H9 (cell line): ENCODE measurements around the gene C2CD2. TPM values are rescaled to one million over a fixed set of nuclear protein-coding genes. Genes with fewer than 3 reads are reported as not detected.
A peak's percentile ranks its signal among the peaks of the same experiment; 100 is the strongest.

Experiments
- DNase-seq: peaks from one replicate; pipeline ENCODE4 v3.0.0-alpha.2; 2017
- H2AFZ ChIP-seq: one replicate; pipeline ENCODE4 v1.6.1; 2013; ENCODE audit warnings: mild to moderate bottlenecking, low read length, control low read depth, moderate library complexity
- H2AK5ac ChIP-seq: 2 replicates; pipeline ENCODE4 v1.6.1; 2013; ENCODE audit warnings: low read length, control low read depth, mixed read lengths; ENCODE audit not compliant: insufficient read length
- H2BK120ac ChIP-seq: one replicate; pipeline ENCODE4 v1.6.1; 2013; ENCODE audit warnings: low read depth, mild to moderate bottlenecking, low read length, control low read depth, inconsistent platforms; ENCODE audit not compliant: poor library complexity, severe bottlenecking
- H2BK12ac ChIP-seq: 2 replicates; pipeline ENCODE4 v1.6.1; 2013; ENCODE audit warnings: low read length, control low read depth, mixed read lengths, low read depth; ENCODE audit not compliant: insufficient read length
- H2BK15ac ChIP-seq: 2 replicates; pipeline ENCODE4 v1.6.1; 2013; ENCODE audit warnings: low read depth, low read length, control low read depth
- H2BK20ac ChIP-seq: one replicate; pipeline ENCODE4 v1.6.1; 2013; ENCODE audit warnings: low read depth, mild to moderate bottlenecking, low read length, control low read depth, inconsistent platforms; ENCODE audit not compliant: poor library complexity, severe bottlenecking
- H2BK5ac ChIP-seq: 2 replicates; pipeline ENCODE4 v1.6.1; 2013; ENCODE audit warnings: low read length, control low read depth, mixed read lengths; ENCODE audit not compliant: insufficient read length
- H3K14ac ChIP-seq: 2 replicates; pipeline ENCODE4 v1.6.1; 2013; ENCODE audit warnings: low read length, control low read depth; ENCODE audit not compliant: insufficient read depth
- H3K18ac ChIP-seq: 2 replicates; pipeline ENCODE4 v1.6.1; 2013; ENCODE audit warnings: low read depth, mild to moderate bottlenecking, mixed read lengths, low read length, control low read depth; ENCODE audit not compliant: insufficient read length
- H3K23ac ChIP-seq: 2 replicates; pipeline ENCODE4 v1.6.1; 2013; ENCODE audit warnings: low read length, control low read depth, mixed read lengths, low read depth; ENCODE audit not compliant: insufficient read length
- H3K23me2 ChIP-seq: 2 replicates; pipeline ENCODE4 v1.6.1; 2013; ENCODE audit warnings: low read depth, mild to moderate bottlenecking, mixed read lengths, low read length, control low read depth; ENCODE audit not compliant: insufficient read length, poor library complexity, severe bottlenecking
- H3K27ac ChIP-seq: 2 replicates; pipeline ENCODE4 v1.5.1; 2013; ENCODE audit warnings: low read length, control low read depth, mixed read lengths, low read depth; ENCODE audit not compliant: insufficient read length
- H3K27me3 ChIP-seq: 2 replicates; pipeline ENCODE4 v1.6.1; 2013; ENCODE audit warnings: low read length, control low read depth, inconsistent platforms; ENCODE audit not compliant: insufficient read depth
- H3K4ac ChIP-seq: 2 replicates; pipeline ENCODE4 v1.6.1; 2013; ENCODE audit warnings: low read depth, mild to moderate bottlenecking, control low read depth, inconsistent platforms, low read length, moderate library complexity
- H3K4me1 ChIP-seq: 2 replicates; pipeline ENCODE4 v1.6.1; 2013; ENCODE audit warnings: low read length, control low read depth, inconsistent platforms; ENCODE audit not compliant: insufficient read depth
- H3K4me2 ChIP-seq: 2 replicates; pipeline ENCODE4 v1.6.1; 2013; ENCODE audit warnings: low read length, control low read depth, mixed read lengths; ENCODE audit not compliant: insufficient read length, insufficient read depth
- H3K56ac ChIP-seq: 2 replicates; pipeline ENCODE4 v1.6.1; 2013; ENCODE audit warnings: low read depth, mild to moderate bottlenecking, mixed read lengths, low read length, control low read depth; ENCODE audit not compliant: insufficient read length
- H3K79me1 ChIP-seq: 2 replicates; pipeline ENCODE4 v1.6.1; 2013; ENCODE audit warnings: low read depth, mild to moderate bottlenecking, moderate library complexity, low read length, control low read depth, inconsistent platforms; ENCODE audit not compliant: insufficient read depth, poor library complexity, severe bottlenecking
- H3K79me2 ChIP-seq: 2 replicates; pipeline ENCODE4 v1.6.1; 2013; ENCODE audit warnings: low read length, control low read depth, inconsistent platforms; ENCODE audit not compliant: insufficient read depth
- H3K9ac ChIP-seq: 2 replicates; pipeline ENCODE4 v1.6.1; 2013; ENCODE audit warnings: low read length, control low read depth, mixed read lengths; ENCODE audit not compliant: insufficient read length; ENCODE audit errors: extremely low read depth
- H3K9me3 ChIP-seq: one replicate; pipeline ENCODE4 v1.6.1; 2013; ENCODE audit warnings: low read depth, low read length, inconsistent platforms; ENCODE audit not compliant: control insufficient read depth
- H3T11ph ChIP-seq: one replicate; pipeline ENCODE4 v1.6.1; 2013; ENCODE audit warnings: mild to moderate bottlenecking, low read length, control low read depth, inconsistent platforms
- H4K20me1 ChIP-seq: one replicate; pipeline ENCODE4 v1.6.1; 2013; ENCODE audit not compliant: control insufficient read depth, insufficient read length, insufficient read depth
- H4K5ac ChIP-seq: 2 replicates; pipeline ENCODE4 v1.6.1; 2013; ENCODE audit warnings: low read depth, mild to moderate bottlenecking, mixed read lengths, low read length, control low read depth; ENCODE audit not compliant: insufficient read length
- H4K8ac ChIP-seq: replicated peaks from 2 replicates; pipeline ENCODE4 v1.6.1; 2013; ENCODE audit warnings: low read length, control low read depth, mixed read lengths, low read depth; ENCODE audit not compliant: insufficient read length
- H4K91ac ChIP-seq: 2 replicates; pipeline ENCODE4 v1.6.1; 2013; ENCODE audit warnings: low read depth, mild to moderate bottlenecking, moderate library complexity, mixed read lengths, low read length, control low read depth; ENCODE audit not compliant: insufficient read length
- H3K27ac Mint-ChIP-seq, 3 experiments: 2 replicates in 2 of 3; 3 replicates in 1 of 3; pipeline ENCODE4 v1.8.0; 2020 to 2021; ENCODE audit warnings: mixed read lengths in 3 of 3, mild to moderate bottlenecking in 1 of 3, moderate library complexity in 1 of 3
- H3K27me3 Mint-ChIP-seq: 2 replicates; pipeline ENCODE4 v1.8.0; 2021; ENCODE audit warnings: low read depth, mild to moderate bottlenecking, moderate library complexity, mixed read lengths
- H3K36me3 Mint-ChIP-seq, 3 experiments: 2 replicates in 2 of 3; 3 replicates in 1 of 3; pipeline ENCODE4 v1.8.0; 2020 to 2021; ENCODE audit warnings: low read depth in 3 of 3, mixed read lengths in 3 of 3; ENCODE audit not compliant: insufficient read depth in 1 of 3
- H3K4me1 Mint-ChIP-seq, 2 experiments: 2 replicates each; pipeline ENCODE4 v1.8.0; 2020; ENCODE audit warnings: mixed read lengths in 2 of 2
- H3K4me3 Mint-ChIP-seq, 2 experiments: 2 replicates in 1 of 2; 3 replicates in 1 of 2; pipeline ENCODE4 v1.8.0; 2020 to 2021; ENCODE audit warnings: mild to moderate bottlenecking in 2 of 2, mixed read lengths in 2 of 2, moderate library complexity in 1 of 2
- H3K9me3 Mint-ChIP-seq, 2 experiments: 2 replicates in 1 of 2; 3 replicates in 1 of 2; pipeline ENCODE4 v1.8.0; 2020; ENCODE audit warnings: mild to moderate bottlenecking in 2 of 2, mixed read lengths in 2 of 2, moderate library complexity in 1 of 2
- WGBS: extraction: QIAGEN DNeasy Blood & Tissue Kit; methylation state at CpG from one replicate; pipeline ENCODE4 v1.1.7; 2013; ENCODE audit warnings: missing lambda C conversion rate, low lambda C conversion rate, mixed read lengths; ENCODE audit not compliant: insufficient read length; ENCODE audit errors: extremely low coverage; 5-methylcytosine and 5-hydroxymethylcytosine counted together
- total RNA-seq: library from RNA; stranded (reverse); gene quantifications from 2 replicates; pipeline ENCODE4 v1.2.1, GENCODE V29; 2021
- TF ChIP-seq, protein P1 (sequence below): fragments of 200-600 bp; sonication (generic); conservative IDR thresholded peaks from 3 replicates; pipeline ENCODE4 v1.8.0; 2021; ENCODE audit warnings: antibody characterized with exemption, mild to moderate bottlenecking

Gene C2CD2
- total RNA-seq, 1 experiment from 2014 or later = 14.6 TPM

DNA sequence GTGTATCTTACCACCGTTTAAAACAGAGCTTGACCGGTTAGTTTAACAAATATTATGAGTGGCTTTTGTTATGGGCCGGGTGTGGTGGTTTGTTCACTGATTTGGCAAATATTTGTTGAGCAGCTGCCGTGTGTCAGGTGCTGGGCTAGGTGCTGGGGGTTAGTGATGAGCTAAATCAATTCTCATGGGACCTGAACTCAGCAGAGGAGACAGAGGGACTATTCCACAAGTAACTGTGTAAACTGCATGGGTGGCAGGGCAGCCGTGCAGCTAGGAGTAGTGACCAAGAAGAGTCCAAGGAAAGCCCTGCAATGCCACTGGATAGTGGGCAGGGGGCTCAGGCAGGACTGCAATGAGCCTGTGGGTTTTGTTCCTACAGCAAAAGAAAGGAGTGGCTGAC is 11.2 kb upstream of the C2CD2 start:
- Histone ChIP-seq H3K9me3 (no peaks in the 10 kb centered on the region), H3K18ac (no peak overlapping the region), H4K8ac (no peak overlapping the region), H2AK5ac (no peak overlapping the region), H2BK12ac (no peak overlapping the region), H3K27ac (no peak overlapping the region), H3K27me3 (no peaks in the 10 kb centered on the region), H2BK120ac (no peak overlapping the region), H3T11ph (no peak overlapping the region), H4K5ac (no peak overlapping the region), H2AFZ (no peak overlapping the region), H4K20me1 (no peaks in the 10 kb centered on the region), H3K9ac (no peak overlapping the region), H4K91ac (no peak overlapping the region), H3K56ac (no peak overlapping the region), H3K79me2 (no peaks in the 10 kb centered on the region), H2BK15ac (no peak overlapping the region), H2BK20ac (no peak overlapping the region), H3K4me2 (no peak overlapping the region), H3K14ac (no peak overlapping the region), H3K79me1 (no peaks in the 10 kb centered on the region), H3K4me1 (no peaks in the 10 kb centered on the region), H3K23me2 (no peaks in the 10 kb centered on the region), H2BK5ac (no peak overlapping the region), H3K4ac (no peak overlapping the region), H3K23ac (no peak overlapping the region)
- Mint-ChIP-seq H3K4me1 (peaks cover 36 to 37% of the 10 kb centered on the region in 2 experiments), H3K27me3 (peaks cover 10% of the 10 kb centered on the region), H3K36me3 (no peaks in the 10 kb centered on the region), H3K4me3 (no peak overlapping the region), H3K27ac (0 out of 7 replicates have a peak overlapping the region, but pooled peaks of 1 of the 3 experiments have one; percentile 48), H3K9me3 (no peaks in the 10 kb centered on the region)
- no peak for DNase-seq
- TF ChIP-seq, protein P1, sequence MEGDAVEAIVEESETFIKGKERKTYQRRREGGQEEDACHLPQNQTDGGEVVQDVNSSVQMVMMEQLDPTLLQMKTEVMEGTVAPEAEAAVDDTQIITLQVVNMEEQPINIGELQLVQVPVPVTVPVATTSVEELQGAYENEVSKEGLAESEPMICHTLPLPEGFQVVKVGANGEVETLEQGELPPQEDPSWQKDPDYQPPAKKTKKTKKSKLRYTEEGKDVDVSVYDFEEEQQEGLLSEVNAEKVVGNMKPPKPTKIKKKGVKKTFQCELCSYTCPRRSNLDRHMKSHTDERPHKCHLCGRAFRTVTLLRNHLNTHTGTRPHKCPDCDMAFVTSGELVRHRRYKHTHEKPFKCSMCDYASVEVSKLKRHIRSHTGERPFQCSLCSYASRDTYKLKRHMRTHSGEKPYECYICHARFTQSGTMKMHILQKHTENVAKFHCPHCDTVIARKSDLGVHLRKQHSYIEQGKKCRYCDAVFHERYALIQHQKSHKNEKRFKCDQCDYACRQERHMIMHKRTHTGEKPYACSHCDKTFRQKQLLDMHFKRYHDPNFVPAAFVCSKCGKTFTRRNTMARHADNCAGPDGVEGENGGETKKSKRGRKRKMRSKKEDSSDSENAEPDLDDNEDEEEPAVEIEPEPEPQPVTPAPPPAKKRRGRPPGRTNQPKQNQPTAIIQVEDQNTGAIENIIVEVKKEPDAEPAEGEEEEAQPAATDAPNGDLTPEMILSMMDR = no peak
- no CpG with 5 or more reads among the region's 5 CpGs for WGBS
